Posterior vena cava (tissue), 2 donors: ENCODE results near the gene XDH. TPM values are rescaled to one million over a fixed set of nuclear protein-coding genes. Genes with fewer than 3 reads are reported as not detected.

Source experiments
- DNase-seq: peaks from one replicate; pipeline ENCODE4 v3.0.0-alpha.2; 2020; ENCODE audit warnings: low spot score
- intact Hi-C, 2 donors: fragments of 100-400 bp; cut with DNase I; formaldehyde crosslinking; loops; one replicate each; pipeline versions ENCODE4 v1.14.1 to v1.14.2; 2022 to 2023
- total RNA-seq, 2 donors: library from RNA; stranded (reverse); fragmentation: NEBNext Ultra II Directional; extraction: Animal tissue kit (Norgen Biotek cat#: 25700); gene quantifications; one replicate each; pipeline ENCODE4 v1.2.1, GENCODE V29; 2021
- donor health status: DM: yes; HTN: yes; CAD: no.
- donor health status: DM: yes; HTN: yes; CAD: no.

XDH gene
- total RNA-seq, 2 donors from 2014 or later: not detected

DNA sequence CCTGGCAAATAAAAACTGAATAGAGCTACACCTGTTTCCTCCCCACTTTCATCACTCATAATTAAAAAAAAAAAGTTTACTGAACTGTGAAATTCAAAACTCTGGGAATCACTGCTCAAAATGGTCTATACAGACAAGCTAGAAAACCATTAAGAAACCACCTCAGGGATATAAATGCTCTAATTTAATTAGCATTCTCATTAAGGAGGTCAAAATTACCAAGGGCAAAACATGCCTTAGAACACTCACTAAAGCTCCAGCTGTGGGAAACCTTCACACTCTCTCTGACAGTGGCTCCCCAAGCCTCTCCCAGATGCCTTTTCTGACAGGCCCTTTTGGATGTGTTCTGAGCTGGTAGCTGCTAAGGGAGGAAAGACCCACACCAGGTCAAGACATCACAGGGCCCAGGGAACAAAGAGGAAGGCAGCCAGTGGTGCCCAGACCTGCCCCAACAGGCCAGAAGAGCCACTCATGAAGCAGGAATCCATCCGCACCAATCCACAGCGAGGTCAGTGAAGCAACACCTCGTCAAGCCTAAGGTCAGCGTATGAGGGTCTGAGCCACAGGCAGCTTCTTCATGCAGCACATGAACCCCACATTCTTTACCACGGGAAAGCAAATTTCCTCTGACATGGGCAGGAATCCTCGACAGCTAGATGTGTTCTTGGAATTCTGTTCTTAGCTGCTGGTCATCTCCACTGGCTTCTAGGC is 35.6 kb downstream of the XDH start:
- intact Hi-C loops: no loop called here
- DNase-seq: no peak

DNA sequence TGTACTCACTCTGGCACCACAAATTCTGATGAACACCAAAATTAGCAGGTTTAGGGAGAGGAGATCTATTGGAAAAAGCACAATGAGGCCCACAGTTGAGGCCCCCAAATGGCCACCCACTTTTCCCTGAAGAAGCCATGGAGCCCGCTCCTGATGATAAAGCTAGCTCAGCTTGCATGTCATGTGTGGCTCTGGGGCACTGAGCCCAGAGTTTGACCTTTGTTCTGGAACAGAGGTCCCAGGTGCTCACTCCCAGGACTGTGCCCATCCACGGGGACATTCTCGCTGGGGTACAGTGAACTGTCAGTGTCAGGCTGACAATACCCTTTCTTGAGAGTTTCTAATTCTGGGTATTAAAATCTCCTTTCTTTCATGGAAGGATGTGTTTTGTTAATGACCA is 36.2 kb downstream of the XDH start:
- intact Hi-C loops: no loop called here
- no peak for DNase-seq

DNA sequence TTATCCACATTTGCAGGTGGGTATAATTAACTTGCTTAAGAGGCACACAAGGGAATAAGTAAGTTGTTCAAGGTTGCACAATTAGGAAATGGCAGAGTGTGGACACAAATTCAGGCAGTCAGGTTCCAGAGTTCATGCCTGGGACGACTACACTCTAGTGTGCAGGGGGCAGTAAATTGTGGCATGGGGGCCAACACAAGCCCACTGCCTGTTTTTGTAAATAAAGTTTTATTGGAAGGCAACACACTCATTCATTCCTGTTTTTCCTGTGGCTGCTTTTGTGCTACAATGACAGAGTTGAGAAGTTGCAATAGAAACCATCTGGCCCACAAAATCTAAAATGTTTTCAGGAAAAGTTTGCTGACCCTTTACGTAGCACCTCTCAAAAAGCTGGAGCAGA is 41.4 kb downstream of the XDH start:
- intact Hi-C loops: no loop called here
- no peak for DNase-seq

DNA sequence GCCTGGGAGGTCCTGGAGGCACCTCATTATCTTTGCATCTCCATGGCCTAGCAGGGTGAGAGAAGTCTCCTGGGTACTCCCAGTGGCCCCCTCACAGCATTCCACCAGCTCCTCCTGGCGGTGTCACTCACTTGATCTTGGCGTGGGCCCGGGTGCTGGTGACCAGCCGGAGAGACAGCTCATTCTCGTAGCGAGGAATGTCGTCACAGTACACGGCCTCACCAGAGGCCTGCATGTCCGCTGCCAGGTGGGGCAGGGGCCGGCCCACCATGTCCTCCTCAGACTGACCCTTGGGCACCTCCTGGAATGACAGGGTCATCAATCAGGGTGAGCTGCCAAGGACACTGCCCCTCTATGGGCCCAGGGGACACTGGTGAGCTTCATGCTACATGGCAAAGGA is 42.4 kb downstream of the XDH start:
- intact Hi-C loops: no loop called here
- no peak for DNase-seq

GRCh38 chr2:31371691-31372090 is 42.9 kb downstream of the XDH start:
- DNase-seq: no peak

GRCh38 chr2:31366733-31367132 is 47.8 kb downstream of the XDH start:
- no peak for DNase-seq

More at GRCh38 chr2:31371691-31372090, 42.9 kb downstream of the XDH start:
- intact Hi-C loops: no loop called here

DNA sequence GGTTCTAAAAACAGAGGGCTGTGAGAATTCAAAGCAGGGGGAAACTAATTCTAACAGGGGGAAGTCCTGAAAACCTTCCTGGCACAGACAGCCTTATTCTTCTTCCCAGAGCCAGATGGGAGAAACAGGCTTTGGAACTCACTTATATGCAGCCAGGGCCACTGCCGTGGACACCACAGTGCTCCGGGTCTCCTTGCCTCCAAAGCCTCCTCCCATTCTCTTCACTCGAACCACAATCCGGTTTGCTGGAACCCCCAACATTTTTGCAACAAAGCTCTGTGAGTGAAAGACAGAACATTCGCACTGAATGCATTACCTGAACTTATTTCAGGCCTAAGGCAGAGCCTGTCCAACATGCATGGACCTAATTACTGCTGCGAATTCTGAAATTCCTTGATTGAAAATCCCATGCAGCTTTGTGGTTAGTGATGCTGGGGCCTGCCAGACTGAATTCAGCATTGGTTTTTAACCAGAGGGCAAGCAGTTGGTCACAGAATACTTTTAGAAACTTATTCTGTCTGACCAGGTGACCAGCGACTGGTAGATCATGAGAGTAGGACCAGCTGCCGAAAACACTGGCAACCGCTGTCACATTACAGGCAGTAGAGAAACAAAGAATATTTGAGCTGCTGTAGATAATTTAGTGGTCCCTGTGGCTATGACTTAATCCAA is 48.6 kb downstream of the XDH start:
- intact Hi-C loops: no loop called here
- no peak for DNase-seq

More at GRCh38 chr2:31366733-31367132, 47.8 kb downstream of the XDH start:
- intact Hi-C loops: no loop called here

GRCh38 chr2:31365348-31365747 is 49.2 kb downstream of the XDH start:
- intact Hi-C loops: no loop called here
- DNase-seq: no peak

GRCh38 chr2:31363956-31364750 is 50.4 kb downstream of the XDH start:
- DNase-seq: no peak
- intact Hi-C loops: no loop called here

GRCh38 chr2:31362581-31362980 is 52.0 kb downstream of the XDH start:
- no peak for DNase-seq
- intact Hi-C loops: no loop called here

GRCh38 chr2:31359229-31359628 is 55.3 kb downstream of the XDH start:
- intact Hi-C loops: no loop called here
- no peak for DNase-seq

- intact Hi-C loops: no loop called here
- no peak for DNase-seq
Observed at GRCh38 chr2:31354837-31355236, 59.7 kb downstream of the XDH start.

DNA sequence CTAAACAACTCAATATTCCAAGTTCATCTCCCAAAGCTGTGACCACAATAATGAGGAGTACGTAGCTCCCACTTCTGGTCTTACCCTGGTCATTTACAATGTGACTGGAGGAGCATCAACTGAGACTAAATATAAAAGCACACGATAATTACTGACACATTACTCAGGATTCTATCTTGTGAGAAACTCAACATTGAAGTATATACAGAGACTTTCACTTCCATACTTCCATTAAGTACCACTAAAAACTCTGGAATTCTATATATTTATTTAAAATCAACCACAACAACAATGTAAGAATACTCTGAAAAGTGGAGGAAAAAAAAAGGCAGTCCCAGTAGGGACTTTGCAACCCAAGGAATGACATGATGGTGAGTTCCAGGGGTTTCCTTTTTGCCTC is 61.4 kb downstream of the XDH start:
- no peak for DNase-seq
- intact Hi-C loops: no loop called here

- DNase-seq: no peak
- intact Hi-C loops: loop anchor here in 1 of 2 donors (5.0 kb wide), 1 partner anchor 497 kb away; no protein-coding TSS in a partner anchor
Observed at GRCh38 chr2:31349684-31350083, 64.9 kb downstream of the XDH start.

GRCh38 chr2:31349160-31349559 is 65.4 kb downstream of the XDH start:
- no peak for DNase-seq

GRCh38 chr2:31348618-31349017 is 65.9 kb downstream of the XDH start:
- DNase-seq: no peak

More at GRCh38 chr2:31349160-31349559, 65.4 kb downstream of the XDH start:
- intact Hi-C loops: loop anchor here in 1 of 2 donors (5.0 kb wide), 1 partner anchor 497 kb away; no protein-coding TSS in a partner anchor

DNA sequence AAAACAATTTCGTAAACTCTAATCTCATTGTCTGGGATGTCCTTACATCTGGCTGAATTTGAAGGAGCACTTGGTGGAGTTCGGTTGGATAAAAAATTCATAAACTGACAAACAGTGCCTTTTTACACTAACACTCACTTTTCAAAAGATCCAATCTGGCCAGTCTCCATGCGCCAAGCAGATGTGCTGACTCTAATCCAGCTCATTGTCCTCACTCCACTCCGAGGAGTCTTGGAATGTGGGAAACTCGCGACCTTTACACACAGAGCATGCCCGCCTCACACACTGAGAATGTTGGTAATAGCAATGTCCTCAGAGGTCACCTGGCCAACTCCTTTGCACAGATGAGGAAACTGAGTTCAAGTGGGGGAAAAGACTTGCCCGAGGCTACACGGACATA is 66.8 kb downstream of the XDH start:
- intact Hi-C loops: loop anchor here in 1 of 2 donors (5.0 kb wide), 1 partner anchor 495 kb away; no protein-coding TSS in a partner anchor
- DNase-seq: no peak

More at GRCh38 chr2:31348618-31349017, 65.9 kb downstream of the XDH start:
- intact Hi-C loops: loop anchor here in 1 of 2 donors (5.0 kb wide), 1 partner anchor 496 kb away; no protein-coding TSS in a partner anchor

DNA sequence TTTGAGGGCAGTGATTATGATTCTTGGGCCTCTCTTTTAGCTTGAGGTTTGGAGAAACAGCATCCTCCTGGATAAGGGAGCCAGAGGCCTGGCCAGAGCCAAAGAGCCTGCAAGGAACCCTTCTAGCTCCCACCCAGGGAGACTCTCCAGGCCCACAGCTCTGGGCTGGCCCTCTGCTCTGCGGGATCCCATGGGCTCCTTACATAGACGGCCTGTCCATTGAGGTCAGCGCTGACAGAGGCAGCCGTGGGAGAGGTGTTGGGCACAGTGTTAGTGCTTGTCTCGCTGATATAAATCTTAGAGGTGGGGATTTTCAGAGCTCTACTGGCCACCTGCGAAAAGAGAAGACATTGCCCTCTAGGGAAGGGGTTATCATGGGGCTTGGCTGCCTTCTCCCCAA is 67.2 kb downstream of the XDH start:
- no peak for DNase-seq
- intact Hi-C loops: loop anchor here in 1 of 2 donors (5.0 kb wide), 1 partner anchor 495 kb away; no protein-coding TSS in a partner anchor

- intact Hi-C loops: no loop called here
- DNase-seq: no peak
Observed at GRCh38 chr2:31344447-31344846, 70.1 kb downstream of the XDH start.

- DNase-seq: no peak
- intact Hi-C loops: no loop called here
Observed at GRCh38 chr2:31341351-31341750, 73.2 kb downstream of the XDH start.
